G401.6 (cell line): ENCODE measurements around the gene TOB2.

Experiments used
- FAIRE-seq: peaks from 2 replicates; lab custom pipeline; 2012; peaks lifted over from hg19 to GRCh38; lab: Jason Lieb, UNC

Gene TOB2

DNA sequence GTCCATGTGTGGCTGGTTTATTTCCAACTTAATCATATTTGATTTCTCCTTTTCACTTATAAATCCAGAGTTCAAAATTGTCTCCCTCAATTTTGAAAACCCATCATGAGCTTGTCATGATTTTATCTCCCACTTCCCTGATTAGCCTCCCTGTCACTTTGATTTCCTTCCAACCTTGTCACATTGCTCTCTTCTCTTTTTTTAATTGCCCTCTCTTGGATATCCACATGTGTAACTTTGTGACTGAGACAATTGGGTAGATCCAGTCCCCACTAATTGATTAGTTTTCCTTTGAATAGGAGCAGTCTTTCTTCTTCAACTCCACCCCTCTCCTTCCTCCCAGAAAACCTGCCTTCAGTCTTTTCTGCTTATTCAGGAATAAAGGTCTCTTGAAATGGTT lies 62.5 kb downstream of the TOB2 start:
- no peak for FAIRE-seq
